HCT116 (cell line): ENCODE measurements around the gene PRM2. TPM values are rescaled to one million over a fixed set of nuclear protein-coding genes. Genes with fewer than 3 reads are reported as not detected.

Source experiments
- ATAC-seq: fragments of 200-7000 bp; cut with Tn5 transposase; 2 replicates; pipeline ENCODE4 v1.9.1; 2020; ENCODE audit warnings: mild to moderate bottlenecking, moderate library complexity
- BruUV-seq: library from RNA; stranded (reverse); fragments of 400-500 nt; replicated peaks from 2 replicates; lab custom pipeline; 2021; lab: Mats Ljungman, UMichigan
- CTCF ChIA-PET: fragments of 300-600 bp; sonication (Branson Sonifier 250); formaldehyde crosslinking; loops from one replicate; lab custom pipeline; 2021; ENCODE audit warnings: antibody characterized with exemption; lab: Charles Lee
- POLR2A ChIA-PET: fragments of 300-600, 350-600 bp; sonication (Branson Sonifier 250); formaldehyde crosslinking; loops from one replicate; lab custom pipeline; 2021; ENCODE audit warnings: antibody characterized with exemption; lab: Charles Lee
- RAD21 ChIA-PET, 2 experiments: fragments of 300-600 bp; sonication (Branson Sonifier 250); formaldehyde crosslinking; loops; one replicate each; lab custom pipeline; 2023; ENCODE audit warnings: low total read pairs in 2 of 2; ENCODE audit not compliant: uncharacterized antibody in 2 of 2, unreplicated experiment in 2 of 2, low non-redundant PET in 1 of 2; lab: Charles Lee
- DNase-seq: peaks from one replicate; pipeline ENCODE4 v3.0.0-alpha.2; 2010; ENCODE audit warnings: low read depth, low spot score
- H2AFZ ChIP-seq: fragments of 200-600 bp; shearing (Covaris generic), sonication (generic); 2 replicates; pipeline ENCODE4 v1.6.1; 2017; ENCODE audit warnings: low read depth, mixed run types, mixed read lengths, antibody characterized with exemption, low read length; ENCODE audit not compliant: poor library complexity, severe bottlenecking
- H3K27ac ChIP-seq: 2 replicates; pipeline ENCODE4 v1.5.1; 2012; ENCODE audit warnings: low read depth, low read length
- H3K27me3 ChIP-seq: fragments of 200-600 bp; sonication (generic); 2 replicates; pipeline ENCODE4 v1.6.1; 2016; ENCODE audit warnings: mixed run types, low read length, mixed read lengths; ENCODE audit not compliant: insufficient read depth
- H3K36me3 ChIP-seq, 2 experiments: fragments of 200-500 bp in 1 of 2; fragments of 200-600 bp in 1 of 2; sonication (Bioruptor generic) in 1 of 2; sonication (generic) in 1 of 2; 2 replicates each; pipeline versions ENCODE4 v1.5.1 to v1.6.1; 2014 to 2016; ENCODE audit warnings: low read length in 2 of 2, inconsistent platforms in 1 of 2, mixed read lengths in 1 of 2, mixed run types in 1 of 2; ENCODE audit not compliant: insufficient read depth in 2 of 2, control insufficient read depth in 1 of 2
- H3K4me1 ChIP-seq, 2 experiments: fragments of 200-600 bp in 1 of 2; sonication (generic) in 1 of 2; 2 replicates each; pipeline versions ENCODE4 v1.5.1 to v1.6.1; 2012 to 2017; ENCODE audit warnings: low read length in 2 of 2, inconsistent platforms in 1 of 2, mild to moderate bottlenecking in 1 of 2, mixed read lengths in 1 of 2, mixed run types in 1 of 2, moderate library complexity in 1 of 2; ENCODE audit not compliant: insufficient read depth in 2 of 2, control insufficient read depth in 1 of 2
- H3K4me2 ChIP-seq: fragments of 200-600 bp; sonication (generic); 2 replicates; pipeline ENCODE4 v1.6.1; 2017; ENCODE audit warnings: mixed run types, low read length, mixed read lengths
- H3K4me3 ChIP-seq, 2 experiments: fragments of 200-600 bp in 1 of 2; sonication (generic) in 1 of 2; replicated peaks in 1 of 2; 2 replicates each; pipeline ENCODE4 v1.5.1; 2011 to 2016; ENCODE audit warnings: low read length in 2 of 2, control low read depth in 1 of 2, low read depth in 1 of 2, mild to moderate bottlenecking in 1 of 2, mixed read lengths in 1 of 2, mixed run types in 1 of 2
- H3K79me2 ChIP-seq: fragments of 200-600 bp; sonication (generic); 2 replicates; pipeline ENCODE4 v1.6.1; 2017; ENCODE audit warnings: mild to moderate bottlenecking, mixed run types, low read length, moderate library complexity, mixed read lengths; ENCODE audit not compliant: insufficient read depth
- H3K9ac ChIP-seq: fragments of 200-600 bp; sonication (generic); 2 replicates; pipeline ENCODE4 v1.6.1; 2016; ENCODE audit warnings: low read length, mixed read lengths
- H3K9me2 ChIP-seq: fragments of 200-600 bp; sonication (generic), shearing (Covaris generic); 2 replicates; pipeline ENCODE4 v1.6.1; 2017; ENCODE audit warnings: mixed run types, mild to moderate bottlenecking, moderate library complexity; ENCODE audit not compliant: insufficient read depth
- H3K9me3 ChIP-seq, 2 experiments: fragments of 200-500 bp in 1 of 2; fragments of 200-600 bp in 1 of 2; sonication (Bioruptor generic) in 1 of 2; sonication (generic) in 1 of 2; 2 replicates each; pipeline ENCODE4 v1.6.1; 2014 to 2017; ENCODE audit warnings: low read length in 2 of 2, mixed read lengths in 2 of 2, inconsistent platforms in 1 of 2, low read depth in 1 of 2, mild to moderate bottlenecking in 1 of 2, mixed run types in 1 of 2, moderate library complexity in 1 of 2; ENCODE audit not compliant: control insufficient read depth in 1 of 2, insufficient read depth in 1 of 2
- H4K20me1 ChIP-seq: fragments of 200-600 bp; sonication (generic), shearing (Covaris generic); 2 replicates; pipeline ENCODE4 v1.6.1; 2017; ENCODE audit warnings: mixed run types, mild to moderate bottlenecking, moderate library complexity; ENCODE audit not compliant: insufficient read depth
- CBX3 ChIP-seq: IDR thresholded peaks from 2 replicates; pipeline ENCODE4 v1.6.1; 2012; ENCODE audit warnings: low read depth
- CTCF ChIP-seq, 3 experiments: fragments of 200-600 bp in 1 of 3; sonication (generic) in 1 of 3; IDR thresholded peaks in 2 of 3; conservative IDR thresholded peaks in 1 of 3; 2 replicates each; pipeline ENCODE4 v1.5.1; 2012 to 2017; ENCODE audit warnings: low read depth in 2 of 3, low read length in 2 of 3, antibody characterized with exemption in 1 of 3, borderline replicate concordance in 1 of 3, control low read depth in 1 of 3, mild to moderate bottlenecking in 1 of 3, mixed read lengths in 1 of 3, mixed run types in 1 of 3, moderate library complexity in 1 of 3; ENCODE audit not compliant: insufficient read depth in 1 of 3
- ELF1 ChIP-seq: IDR thresholded peaks from 2 replicates; pipeline ENCODE4 v1.6.1; 2012; ENCODE audit warnings: low read depth, borderline replicate concordance
- JUND ChIP-seq: IDR thresholded peaks from 2 replicates; pipeline ENCODE4 v1.6.1; 2012
- POLR2A ChIP-seq: IDR thresholded peaks from 2 replicates; pipeline ENCODE4 v1.7.0; 2011; ENCODE audit warnings: borderline replicate concordance; ENCODE audit not compliant: insufficient read depth, insufficient read length; ENCODE audit errors: extremely low read depth
- SP1 ChIP-seq: IDR thresholded peaks from 2 replicates; pipeline ENCODE4 v1.6.1; 2012; ENCODE audit warnings: low read depth
- TCF7L2 ChIP-seq: IDR thresholded peaks from 2 replicates; pipeline ENCODE4 v1.7.0; 2011; ENCODE audit warnings: borderline replicate concordance, inconsistent platforms; ENCODE audit not compliant: insufficient read depth, insufficient read length; ENCODE audit errors: extremely low read depth
- YY1 ChIP-seq: IDR thresholded peaks from 2 replicates; pipeline ENCODE4 v1.6.1; 2011; ENCODE audit warnings: low read length, low read depth, moderate library complexity, mild to moderate bottlenecking; ENCODE audit not compliant: insufficient replicate concordance; ENCODE audit errors: extremely low read depth
- ZNF274 ChIP-seq: fragments of 200-500 bp; sonication (Bioruptor generic); IDR thresholded peaks from 2 replicates; pipeline ENCODE4 v1.6.1; 2014; ENCODE audit warnings: mild to moderate bottlenecking, low read depth, low read length, inconsistent platforms
- intact Hi-C: fragments of 100-400 bp; cut with micrococcal nuclease; formaldehyde crosslinking; loops from 2 replicates; pipeline ENCODE4 v1.10.0; 2022
- total RNA-seq: library from RNA; stranded (reverse); gene quantifications from one replicate; pipeline ENCODE4 v1.2.1, GENCODE V29; 2021; ENCODE audit not compliant: unreplicated experiment
- TF ChIP-seq, protein P1 (sequence below): IDR thresholded peaks from 2 replicates; pipeline ENCODE4 v1.6.1; 2012

PRM2 gene
- total RNA-seq, 1 experiment from 2014 or later, result not detected

GRCh38 chr16:11239644-11240632, 36.3 kb downstream of the PRM2 start:
- no peak overlapping the region for H3K4me3 ChIP-seq
- no peaks in the 10 kb centered on the region for H3K9me2 ChIP-seq
- RAD21 ChIA-PET, result no interaction called here
- peaks cover 0 to 15% of the 10 kb centered on the region in 2 experiments; a peak in 2 of 4 replicates for H3K4me1 ChIP-seq
- no peaks in the 10 kb centered on the region for H3K9me3 ChIP-seq
- H4K20me1 ChIP-seq, result no peaks in the 10 kb centered on the region
- TF ChIP-seq SP1 (no peak), JUND (no peak), ELF1 (no peak), POLR2A (no peak), CBX3 (no peak), CTCF (IDR thresholded peaks at IDR 0.05 in 2 of 3, conservative IDR thresholded peaks at IDR 0.05 in 1 of 3; ENCODE audit: borderline replicate concordance in 1 of 3, insufficient read depth in 1 of 3, low read depth in 2 of 3, low read length in 2 of 3) (no peak), TCF7L2 (no peak), YY1 (no peak), ZNF274 (no peak)
- TF ChIP-seq, protein P1, sequence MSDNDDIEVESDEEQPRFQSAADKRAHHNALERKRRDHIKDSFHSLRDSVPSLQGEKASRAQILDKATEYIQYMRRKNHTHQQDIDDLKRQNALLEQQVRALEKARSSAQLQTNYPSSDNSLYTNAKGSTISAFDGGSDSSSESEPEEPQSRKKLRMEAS, result no peak
- no peak overlapping the region for H3K27ac ChIP-seq
- BruUV-seq, result no TSS peak
- no peak for DNase-seq
- no peaks in the 10 kb centered on the region for H3K36me3 ChIP-seq
- H3K27me3 ChIP-seq, result no peaks in the 10 kb centered on the region
- no peak overlapping the region for H3K4me2 ChIP-seq
- intact Hi-C loops, result no loop called here
- CTCF ChIA-PET, result no interaction called here
- POLR2A ChIA-PET, result interaction anchor here (0.8 kb wide), 1 partner anchor 16 kb away, joined by 4 read pairs; the partner anchor contains the start of gene SOCS1
- no peak for ATAC-seq
- no peaks in the 10 kb centered on the region for H3K79me2 ChIP-seq
- H2AFZ ChIP-seq, result no peak overlapping the region
- H3K9ac ChIP-seq, result no peak overlapping the region
